Activated CD8-positive, alpha-beta T cell treated with anti-CD3 and anti-CD28 coated beads for 36 hours (primary cell): ENCODE results near the gene ARHGEF40. TPM values are rescaled to one million over a fixed set of nuclear protein-coding genes. Genes with fewer than 3 reads are reported as not detected.

Experiments
- ATAC-seq: fragments of 200-7000 bp; cut with Tn5 transposase; one replicate; pipeline ENCODE4 v1.10.0; 2021; ENCODE audit warnings: mild to moderate bottlenecking, moderate library complexity
- CTCF ChIA-PET: fragments of 350-600 bp; sonication (Branson Sonifier 250); formaldehyde crosslinking; loops from one replicate; lab custom pipeline; 2021; ENCODE audit warnings: antibody characterized with exemption; lab: Charles Lee
- POLR2A ChIA-PET: fragments of 350-600 bp; sonication (Branson Sonifier 250); formaldehyde crosslinking; loops from one replicate; lab custom pipeline; 2021; ENCODE audit warnings: antibody characterized with exemption; lab: Charles Lee
- DNase-seq: peaks from one replicate; pipeline ENCODE4 v3.0.0-alpha.2; 2020
- H3K27ac Mint-ChIP-seq: one replicate; pipeline ENCODE4 v1.8.0; 2021; ENCODE audit warnings: mild to moderate bottlenecking, mixed read lengths
- H3K27me3 Mint-ChIP-seq: one replicate; pipeline ENCODE4 v1.8.0; 2021; ENCODE audit warnings: mixed read lengths
- H3K36me3 Mint-ChIP-seq: one replicate; pipeline ENCODE4 v1.8.0; 2021; ENCODE audit warnings: low read depth, mixed read lengths
- H3K4me1 Mint-ChIP-seq: one replicate; pipeline ENCODE4 v1.8.0; 2021; ENCODE audit warnings: low read depth, mixed read lengths
- H3K4me3 Mint-ChIP-seq: one replicate; pipeline ENCODE4 v1.8.0; 2021; ENCODE audit warnings: mild to moderate bottlenecking, moderate library complexity, mixed read lengths
- H3K9me3 Mint-ChIP-seq: one replicate; pipeline ENCODE4 v1.8.0; 2021; ENCODE audit warnings: mixed read lengths
- intact Hi-C: fragments of 100-400 bp; cut with micrococcal nuclease; formaldehyde crosslinking; loops from one replicate; pipeline ENCODE4 v1.10.0; 2022
- total RNA-seq, 2 experiments: library from RNA; stranded (reverse); gene quantifications; one replicate each; pipeline ENCODE4 v1.2.3, GENCODE V29; 2021
- TF ChIP-seq, protein P1 (sequence below): fragments of 200-600 bp; IDR thresholded peaks from one replicate; pipeline ENCODE4 v1.8.0; 2022; ENCODE audit warnings: antibody characterized with exemption, mild to moderate bottlenecking

ARHGEF40 gene
- total RNA-seq: under 1 TPM; 0.18 to 0.23 TPM

DNA sequence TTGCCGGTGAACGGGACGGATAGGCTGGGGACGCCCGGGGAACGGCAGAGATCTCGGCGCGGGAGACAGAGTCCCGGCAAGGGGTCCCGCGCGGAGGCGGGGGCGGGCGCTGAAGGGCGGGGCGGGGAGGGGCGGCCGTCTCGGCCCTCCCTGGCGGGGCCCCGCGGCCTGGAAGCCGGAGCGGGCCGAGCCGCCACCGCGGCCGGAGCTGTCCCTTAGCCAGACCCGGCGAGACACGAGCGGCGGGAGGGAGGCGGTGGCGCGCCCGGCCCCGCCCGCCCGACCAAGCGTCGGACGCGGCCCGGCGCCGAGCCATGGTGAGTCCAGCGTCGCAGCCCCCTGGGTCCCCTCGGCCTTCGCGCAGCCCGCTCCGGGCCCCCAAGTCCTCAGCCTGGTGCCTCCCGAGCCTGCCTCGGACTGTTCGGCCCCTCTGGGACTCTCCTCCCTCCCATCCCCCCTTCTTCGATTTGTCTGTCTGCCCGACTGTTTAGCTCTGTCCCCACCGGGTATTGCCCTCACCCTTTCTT is at the start of gene ARHGEF40:
Gene ARHGEF40, plus strand, starts transcription at position 222 of the 527 bp plus-strand sequence. Its CDS starts 93 bp downstream, at position 315.
- CTCF ChIA-PET: interaction anchor here (0.7 to 6.4 kb wide), 12 partner anchors 8 to 99 kb away, joined by 3 to 70 read pairs (median 5); partner anchors contain the start of gene ZNF219
- POLR2A ChIA-PET: interaction anchor here (1.0 to 2.5 kb wide), 5 partner anchors 17 to 137 kb away, joined by 3 to 16 read pairs (median 6); no protein-coding TSS in a partner anchor
- DNase-seq (peak; percentile 35), ATAC-seq (peak; percentile 5)
- no peaks in the 10 kb centered on the region for H3K9me3 Mint-ChIP-seq
- H3K4me3 Mint-ChIP-seq: peak within 1 kb of the TSS; percentile 69
- TF ChIP-seq, protein P1, sequence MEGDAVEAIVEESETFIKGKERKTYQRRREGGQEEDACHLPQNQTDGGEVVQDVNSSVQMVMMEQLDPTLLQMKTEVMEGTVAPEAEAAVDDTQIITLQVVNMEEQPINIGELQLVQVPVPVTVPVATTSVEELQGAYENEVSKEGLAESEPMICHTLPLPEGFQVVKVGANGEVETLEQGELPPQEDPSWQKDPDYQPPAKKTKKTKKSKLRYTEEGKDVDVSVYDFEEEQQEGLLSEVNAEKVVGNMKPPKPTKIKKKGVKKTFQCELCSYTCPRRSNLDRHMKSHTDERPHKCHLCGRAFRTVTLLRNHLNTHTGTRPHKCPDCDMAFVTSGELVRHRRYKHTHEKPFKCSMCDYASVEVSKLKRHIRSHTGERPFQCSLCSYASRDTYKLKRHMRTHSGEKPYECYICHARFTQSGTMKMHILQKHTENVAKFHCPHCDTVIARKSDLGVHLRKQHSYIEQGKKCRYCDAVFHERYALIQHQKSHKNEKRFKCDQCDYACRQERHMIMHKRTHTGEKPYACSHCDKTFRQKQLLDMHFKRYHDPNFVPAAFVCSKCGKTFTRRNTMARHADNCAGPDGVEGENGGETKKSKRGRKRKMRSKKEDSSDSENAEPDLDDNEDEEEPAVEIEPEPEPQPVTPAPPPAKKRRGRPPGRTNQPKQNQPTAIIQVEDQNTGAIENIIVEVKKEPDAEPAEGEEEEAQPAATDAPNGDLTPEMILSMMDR: no peak
- H3K27me3 Mint-ChIP-seq: peaks cover 62% of the 10 kb centered on the region
- intact Hi-C loops: no loop called here
- H3K27ac Mint-ChIP-seq: no peak within 1 kb of the TSS
- peaks cover 31% of the 10 kb centered on the region for H3K4me1 Mint-ChIP-seq
- H3K36me3 Mint-ChIP-seq: no peaks in the 10 kb centered on the region

GRCh38 chr14:21020977-21021545 is 49.0 kb upstream of the ARHGEF40 start:
- H3K9me3 Mint-ChIP-seq: no peaks in the 10 kb centered on the region
- H3K36me3 Mint-ChIP-seq: no peaks in the 10 kb centered on the region
- CTCF ChIA-PET: interaction anchor here (0.6 to 15.2 kb wide), 6 partner anchors 20 to 86 kb away, joined by 3 to 267 read pairs (median 213); partner anchors contain the start of genes RNASE7, SLC39A2, TMEM253 and ZNF219
- TF ChIP-seq, protein P1: no peak
- intact Hi-C loops: no loop called here
- ATAC-seq (no peak), DNase-seq (no peak)
- peaks cover 2% of the 10 kb centered on the region for H3K27me3 Mint-ChIP-seq
- no peak overlapping the region for H3K4me3 Mint-ChIP-seq
- peaks cover 12% of the 10 kb centered on the region for H3K4me1 Mint-ChIP-seq
- POLR2A ChIA-PET: no interaction called here
- no peak overlapping the region for H3K27ac Mint-ChIP-seq

GRCh38 chr14:21022686-21023085 is 47.4 kb upstream of the ARHGEF40 start:
- H3K4me3 Mint-ChIP-seq: no peak overlapping the region

GRCh38 chr14:21023174-21023573 is 46.9 kb upstream of the ARHGEF40 start:
- peaks cover 12% of the 10 kb centered on the region for H3K4me1 Mint-ChIP-seq
- no peaks in the 10 kb centered on the region for H3K36me3 Mint-ChIP-seq
- ATAC-seq (no peak), DNase-seq (no peak)
- intact Hi-C loops: no loop called here
- ChIA-PET CTCF (interaction anchor here (0.8 to 15.2 kb wide), 8 partner anchors 8 to 81 kb away, joined by 3 to 224 read pairs (median 4); partner anchors contain the start of gene ZNF219), POLR2A (interaction anchor here (1.1 to 1.2 kb wide), 3 partner anchors 8 to 80 kb away, joined by 3 to 7 read pairs (median 3); no protein-coding TSS in a partner anchor)
- H3K9me3 Mint-ChIP-seq: no peaks in the 10 kb centered on the region
- H3K4me3 Mint-ChIP-seq: no peak overlapping the region
- H3K27me3 Mint-ChIP-seq: peaks cover 2% of the 10 kb centered on the region
- H3K27ac Mint-ChIP-seq: no peak overlapping the region
- TF ChIP-seq, protein P1: no peak

More at GRCh38 chr14:21022686-21023085, 47.4 kb upstream of the ARHGEF40 start:
- Mint-ChIP-seq H3K36me3 (no peaks in the 10 kb centered on the region), H3K27me3 (peaks cover 2% of the 10 kb centered on the region), H3K27ac (no peak overlapping the region), H3K9me3 (no peaks in the 10 kb centered on the region), H3K4me1 (peaks cover 12% of the 10 kb centered on the region)
- ATAC-seq: no peak
- DNase-seq: no peak
- intact Hi-C loops: no loop called here
- ChIA-PET POLR2A (interaction anchor here (1.2 kb wide), 2 partner anchors 8 to 80 kb away, joined by 3 to 7 read pairs; no protein-coding TSS in a partner anchor), CTCF (interaction anchor here (0.8 to 15.2 kb wide), 5 partner anchors 8 to 82 kb away, joined by 3 to 224 read pairs (median 12); partner anchors contain the start of gene ZNF219)
- TF ChIP-seq, protein P1: no peak
